NCI-H187 treated with DMSO at 0.1 percent for 48 hours (cell line): ENCODE measurements around the gene ERLEC1.
A peak's percentile ranks its signal among the peaks of the same experiment; 100 is the strongest.
"Not testable (repeated sequence)": the region's sequence is repeated elsewhere in the genome, so short reads cannot be mapped to it uniquely, and the experiment has no call there.

Experiments
- DNase-seq: peaks from one replicate; lab custom pipeline; 2025; lab: John Stamatoyannopoulos, UW

Gene ERLEC1, protein sequence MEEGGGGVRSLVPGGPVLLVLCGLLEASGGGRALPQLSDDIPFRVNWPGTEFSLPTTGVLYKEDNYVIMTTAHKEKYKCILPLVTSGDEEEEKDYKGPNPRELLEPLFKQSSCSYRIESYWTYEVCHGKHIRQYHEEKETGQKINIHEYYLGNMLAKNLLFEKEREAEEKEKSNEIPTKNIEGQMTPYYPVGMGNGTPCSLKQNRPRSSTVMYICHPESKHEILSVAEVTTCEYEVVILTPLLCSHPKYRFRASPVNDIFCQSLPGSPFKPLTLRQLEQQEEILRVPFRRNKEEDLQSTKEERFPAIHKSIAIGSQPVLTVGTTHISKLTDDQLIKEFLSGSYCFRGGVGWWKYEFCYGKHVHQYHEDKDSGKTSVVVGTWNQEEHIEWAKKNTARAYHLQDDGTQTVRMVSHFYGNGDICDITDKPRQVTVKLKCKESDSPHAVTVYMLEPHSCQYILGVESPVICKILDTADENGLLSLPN

DNA sequence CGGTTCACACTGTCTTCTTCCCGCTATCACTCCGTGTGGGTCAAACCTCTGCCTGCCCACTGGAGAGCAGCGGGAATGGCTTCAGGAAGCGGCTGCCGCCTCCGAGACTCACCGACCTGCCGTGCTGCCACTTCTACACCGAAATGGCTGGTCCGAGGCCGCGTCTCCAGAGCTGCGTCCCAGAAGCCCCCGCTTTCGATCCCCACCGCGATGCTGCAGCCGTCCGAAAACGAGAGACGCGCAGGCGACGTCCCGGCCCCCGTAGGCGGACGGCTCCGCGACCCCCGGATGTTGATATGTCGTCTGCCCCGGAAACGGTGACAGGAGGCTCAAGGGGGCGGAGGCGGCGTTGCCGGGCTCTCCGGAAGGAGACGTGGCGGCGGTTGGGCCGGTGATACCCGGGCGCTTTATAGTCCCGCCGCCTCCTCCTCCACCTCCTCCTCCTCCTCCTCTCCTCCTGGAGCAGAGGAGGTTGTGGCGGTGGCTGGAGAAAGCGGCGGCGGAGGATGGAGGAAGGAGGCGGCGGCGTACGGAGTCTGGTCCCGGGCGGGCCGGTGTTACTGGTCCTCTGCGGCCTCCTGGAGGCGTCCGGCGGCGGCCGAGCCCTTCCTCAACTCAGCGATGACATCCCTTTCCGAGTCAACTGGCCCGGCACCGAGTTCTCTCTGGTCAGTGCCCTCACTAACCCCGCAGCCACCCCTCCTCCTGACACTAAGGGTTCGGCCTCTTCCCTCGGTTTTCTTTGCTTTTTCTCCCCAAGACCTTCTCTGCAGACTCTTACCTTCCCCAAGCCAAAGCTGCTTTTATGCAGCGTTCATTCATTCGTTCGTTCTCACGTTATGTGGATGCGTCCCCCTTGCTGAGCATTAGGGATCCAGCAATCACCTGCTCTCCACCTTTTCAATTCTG is at the start of gene ERLEC1, which contains the start of gene ASB3:
Gene ERLEC1 (plus strand): TSS at position 340 of the 909 bp plus-strand sequence. CDS start 167 bp downstream, at position 507.
Gene ASB3 (minus strand): TSS at position 249 of the 909 bp plus-strand sequence. CDS start 21,381 bp downstream, outside the sequence.
- peak; percentile 56 for DNase-seq

GRCh38 chr2:53737091-53737490 is 49.8 kb upstream of the ERLEC1 start:
- DNase-seq = no peak

- no peak for DNase-seq
These were observed 47.8 kb upstream of the ERLEC1 start for GRCh38 chr2:53739032-53739431.

DNA sequence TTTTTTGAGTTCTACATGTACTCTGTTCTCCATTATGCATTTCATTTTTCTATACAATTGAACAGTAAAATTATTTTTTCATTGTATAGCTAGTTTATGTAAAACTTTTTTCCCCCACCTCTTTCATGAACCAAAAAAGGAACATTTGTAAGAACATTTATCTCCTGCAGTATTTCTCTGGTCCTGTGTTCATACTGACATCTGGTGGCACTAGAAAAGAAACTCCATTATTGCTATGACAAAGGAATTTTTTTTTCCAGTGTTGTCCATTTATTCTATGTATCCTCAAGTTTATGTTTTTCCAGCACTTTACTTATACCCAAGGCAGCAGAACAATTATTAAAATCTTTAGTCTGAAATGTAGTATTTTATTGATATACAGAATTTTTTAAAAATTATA is 46.7 kb upstream of the ERLEC1 start:
- no peak for DNase-seq

GRCh38 chr2:53744395-53745065 is 42.3 kb upstream of the ERLEC1 start:
- no peak for DNase-seq

DNA sequence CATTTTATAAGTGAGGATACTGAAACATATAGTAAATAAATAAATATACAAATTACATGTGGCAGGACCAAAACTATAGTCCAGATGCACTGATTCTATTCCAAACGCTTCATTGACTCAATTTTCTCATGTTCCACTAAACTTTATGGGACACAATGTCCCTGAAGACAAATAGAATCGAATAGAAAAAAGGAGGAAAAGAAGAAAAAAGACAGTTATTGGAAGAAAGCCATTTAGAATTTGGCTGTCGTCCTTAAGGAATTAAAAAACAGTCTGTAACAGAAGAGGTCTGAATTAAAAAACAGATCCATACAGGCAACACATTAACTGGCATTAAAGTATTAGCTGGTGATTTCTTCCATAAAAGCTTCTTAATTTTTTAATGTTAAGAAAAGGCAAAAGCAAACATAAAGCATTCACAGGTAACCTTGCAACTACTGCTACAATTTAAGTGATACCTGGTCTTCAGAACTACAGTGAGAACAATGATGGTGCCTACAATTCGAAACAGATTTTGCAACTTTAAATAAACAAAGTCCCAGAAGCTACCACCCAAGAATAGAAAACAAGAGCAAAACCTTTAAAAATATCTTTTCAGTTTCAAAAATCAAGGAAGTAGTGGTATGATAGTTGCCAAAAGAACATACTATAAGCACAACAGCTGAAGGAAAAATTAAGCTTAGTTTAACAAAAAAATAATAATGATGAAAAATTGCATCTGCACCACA is 36.6 kb upstream of the ERLEC1 start:
- no peak for DNase-seq

GRCh38 chr2:53751728-53752127 is 35.1 kb upstream of the ERLEC1 start:
- DNase-seq = no peak

DNA sequence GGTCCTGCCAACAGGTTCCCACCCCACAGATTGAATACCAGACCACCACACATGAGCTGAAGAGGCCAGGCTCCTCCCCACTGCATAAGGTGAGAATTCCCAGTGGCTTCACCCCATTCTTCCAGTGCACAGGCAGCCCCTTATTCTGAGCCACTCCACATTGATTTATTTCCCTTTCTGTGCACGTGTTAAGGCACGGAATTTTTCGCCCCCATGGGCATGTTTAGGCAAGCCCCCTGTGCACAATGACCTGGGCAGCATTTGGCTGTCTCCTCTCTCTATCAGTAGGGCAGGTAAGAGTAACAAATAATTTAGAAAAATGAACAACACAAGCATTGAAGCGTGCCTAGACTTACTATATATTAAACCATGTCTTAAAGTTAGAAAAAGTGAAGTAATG is 34.5 kb upstream of the ERLEC1 start:
- DNase-seq = no peak

DNA sequence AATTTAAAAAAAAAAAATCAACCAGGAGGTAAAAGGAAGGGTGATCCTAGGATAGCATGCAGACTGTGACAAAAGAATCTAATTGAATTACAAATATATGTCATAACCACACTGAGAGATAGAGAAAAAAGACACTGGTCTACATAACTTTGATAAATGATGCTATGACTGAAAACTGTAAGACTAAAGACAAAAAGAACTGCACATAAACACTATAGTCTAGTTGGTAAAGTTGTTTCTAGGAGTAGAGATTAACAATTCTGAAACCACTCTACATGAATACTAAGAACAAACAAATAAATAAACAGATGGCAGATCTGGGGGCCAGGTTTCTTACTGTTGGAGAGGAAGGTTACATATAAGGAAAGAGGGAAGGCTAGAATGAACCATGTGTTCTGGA is 33.8 kb upstream of the ERLEC1 start:
- DNase-seq = no peak

GRCh38 chr2:53755121-53755520 is 31.7 kb upstream of the ERLEC1 start:
- DNase-seq = no peak

DNA sequence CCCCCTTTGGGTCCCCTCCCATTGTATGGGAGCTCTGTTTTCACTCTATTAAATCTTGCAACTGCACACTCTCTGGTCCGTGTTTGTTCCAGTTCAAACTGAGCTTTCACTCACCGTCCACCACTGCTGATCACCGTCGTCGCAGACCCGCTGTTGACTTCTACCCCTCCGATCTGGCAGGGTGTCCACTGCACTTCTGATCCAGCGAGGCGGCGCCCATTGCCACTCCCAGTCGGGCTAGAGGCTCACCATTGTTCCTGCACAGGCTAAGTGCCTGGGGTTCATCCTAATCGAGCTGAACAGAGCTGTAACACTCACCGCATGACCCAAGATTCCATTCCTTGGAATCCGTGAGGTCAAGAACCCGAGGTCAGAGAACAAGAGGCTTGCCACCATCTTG is 30.2 kb upstream of the ERLEC1 start:
- DNase-seq = no peak

GRCh38 chr2:53757206-53757605 is 29.6 kb upstream of the ERLEC1 start:
- DNase-seq = not testable (repeated sequence)

- DNase-seq = no peak
These were observed 21.1 kb upstream of the ERLEC1 start for GRCh38 chr2:53765767-53766166.

GRCh38 chr2:53767405-53768241 is 19.2 kb upstream of the ERLEC1 start, which contains the start of gene CHAC2:
TSS of gene CHAC2 (plus strand) at chr2:53767804. CDS start at chr2:53767887, 83 bp downstream.
- peak; percentile 77 for DNase-seq

DNA sequence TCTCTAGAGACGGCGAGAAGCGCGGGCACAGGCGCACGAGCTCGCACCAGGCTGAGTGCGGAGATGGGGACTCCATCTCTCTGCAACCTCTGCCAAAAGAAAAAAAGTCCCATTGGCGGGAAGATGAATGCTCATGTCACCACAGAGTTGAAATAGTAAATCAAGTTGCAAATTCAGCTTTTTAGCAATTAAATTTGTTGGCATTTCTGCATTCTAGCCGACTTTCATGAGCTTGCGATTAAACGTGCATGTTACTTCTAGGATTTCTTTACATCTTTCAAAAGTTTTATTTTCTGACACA is 18.7 kb upstream of the ERLEC1 start:
- no peak for DNase-seq

DNA sequence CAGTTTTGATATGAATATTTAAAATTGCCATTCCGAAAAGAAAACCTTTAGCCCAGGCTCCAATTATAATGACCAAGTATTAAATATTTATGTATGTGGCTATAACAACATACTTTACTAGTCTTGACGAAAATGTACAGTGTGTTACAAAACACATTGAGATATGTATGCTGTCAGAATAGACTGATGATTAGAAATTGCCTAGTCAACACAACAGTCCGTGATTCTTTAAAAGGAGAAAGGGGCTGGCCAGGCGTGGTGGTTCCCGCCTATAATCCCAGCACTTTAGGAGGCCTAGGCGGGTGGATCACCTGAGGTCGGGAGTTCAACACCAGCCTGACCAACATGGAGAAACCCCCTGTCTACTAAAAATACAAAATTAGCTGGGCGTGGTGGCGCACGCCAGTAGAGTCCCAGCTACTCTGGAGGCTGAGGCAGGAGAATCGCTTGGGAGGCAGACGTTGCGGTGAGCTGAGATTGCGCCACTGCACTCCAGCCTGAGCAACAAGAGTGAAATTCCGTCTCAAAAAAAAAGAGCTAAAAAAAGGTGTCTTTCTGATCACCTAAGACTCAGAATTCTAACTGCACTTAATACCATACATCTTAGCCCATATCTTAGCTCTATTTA is 17.4 kb upstream of the ERLEC1 start:
- DNase-seq = no peak

DNA sequence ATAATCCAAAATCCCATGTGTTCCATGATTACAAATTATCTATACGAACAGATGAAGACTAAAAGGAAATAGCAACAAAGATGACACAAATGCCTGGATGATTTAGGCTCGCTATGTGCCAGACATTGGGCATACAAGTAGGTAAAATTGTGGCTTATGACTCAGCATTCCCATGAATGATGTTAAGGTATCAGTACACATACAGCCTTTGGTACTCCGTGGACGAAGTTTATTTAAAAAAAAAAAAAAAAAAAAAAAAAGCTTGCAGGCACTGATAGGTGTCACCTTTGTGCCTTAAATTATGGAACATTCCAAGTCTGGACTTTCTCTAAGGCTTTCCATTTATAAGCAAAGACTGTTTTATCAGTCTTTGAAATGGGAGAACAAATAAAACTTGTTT is 16.6 kb upstream of the ERLEC1 start:
- DNase-seq = no peak

DNA sequence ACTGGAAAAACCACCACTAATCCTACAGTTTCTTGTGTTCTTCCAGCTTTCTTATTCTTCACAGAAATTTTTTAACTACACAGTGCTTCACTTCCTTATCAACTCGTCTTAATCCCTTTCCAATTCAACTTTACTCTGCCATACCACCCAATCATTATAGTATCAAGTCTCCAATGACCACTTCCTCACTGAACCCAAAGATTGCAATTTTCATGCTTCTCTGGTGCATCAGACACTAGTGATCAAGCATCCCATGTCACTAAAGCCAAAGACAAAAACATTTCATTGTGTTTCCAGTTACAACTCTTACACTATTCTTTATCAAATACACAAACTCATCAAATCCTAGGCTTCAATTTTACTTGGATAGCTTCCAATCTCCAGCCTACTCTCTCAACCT is 9.7 kb upstream of the ERLEC1 start:
- no peak for DNase-seq

DNA sequence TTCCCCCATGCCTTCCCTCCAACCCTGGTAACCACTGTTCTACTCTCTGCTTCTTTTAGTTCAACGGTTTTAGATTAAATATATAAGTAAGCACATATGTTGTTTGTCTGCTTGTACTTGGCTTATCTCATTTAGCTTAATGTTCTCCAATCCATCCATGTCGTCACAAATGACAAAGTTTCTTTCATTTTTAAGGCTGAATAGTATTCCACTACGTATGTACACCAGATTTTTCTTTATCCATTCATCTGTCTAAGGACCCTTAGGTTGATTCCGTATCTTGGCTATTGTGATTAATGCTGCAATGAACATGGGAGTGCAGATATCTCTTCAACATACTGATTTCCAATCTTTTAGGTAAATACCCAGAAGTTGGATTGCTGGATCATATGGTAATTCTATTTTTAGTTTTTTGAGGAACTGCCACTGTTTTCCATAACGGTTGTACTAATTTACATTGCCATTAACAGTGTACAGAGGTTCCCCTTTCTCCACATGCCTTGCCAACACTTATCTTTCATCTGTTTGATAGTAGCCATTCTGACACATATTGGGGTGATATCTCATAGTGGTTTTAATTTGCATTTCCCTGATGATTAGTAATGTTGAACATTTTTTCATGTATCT is 8.2 kb upstream of the ERLEC1 start:
- no peak for DNase-seq

- DNase-seq = no peak
These were observed 6.8 kb upstream of the ERLEC1 start for GRCh38 chr2:53780056-53780455.
